GM18511 (cell line): ENCODE results near the gene IDE.
"Not testable (repeated sequence)": the region's sequence is repeated elsewhere in the genome, so short reads cannot be mapped to it uniquely, and the experiment has no call there.

ENCODE experiments used
- ATAC-seq: cut with Tn5 transposase; IDR thresholded peaks from one replicate; pipeline ENCODE4 v1.9.1; 2021; ENCODE audit warnings: mild to moderate bottlenecking, moderate library complexity; ENCODE audit not compliant: unreplicated experiment

The IDE gene

DNA sequence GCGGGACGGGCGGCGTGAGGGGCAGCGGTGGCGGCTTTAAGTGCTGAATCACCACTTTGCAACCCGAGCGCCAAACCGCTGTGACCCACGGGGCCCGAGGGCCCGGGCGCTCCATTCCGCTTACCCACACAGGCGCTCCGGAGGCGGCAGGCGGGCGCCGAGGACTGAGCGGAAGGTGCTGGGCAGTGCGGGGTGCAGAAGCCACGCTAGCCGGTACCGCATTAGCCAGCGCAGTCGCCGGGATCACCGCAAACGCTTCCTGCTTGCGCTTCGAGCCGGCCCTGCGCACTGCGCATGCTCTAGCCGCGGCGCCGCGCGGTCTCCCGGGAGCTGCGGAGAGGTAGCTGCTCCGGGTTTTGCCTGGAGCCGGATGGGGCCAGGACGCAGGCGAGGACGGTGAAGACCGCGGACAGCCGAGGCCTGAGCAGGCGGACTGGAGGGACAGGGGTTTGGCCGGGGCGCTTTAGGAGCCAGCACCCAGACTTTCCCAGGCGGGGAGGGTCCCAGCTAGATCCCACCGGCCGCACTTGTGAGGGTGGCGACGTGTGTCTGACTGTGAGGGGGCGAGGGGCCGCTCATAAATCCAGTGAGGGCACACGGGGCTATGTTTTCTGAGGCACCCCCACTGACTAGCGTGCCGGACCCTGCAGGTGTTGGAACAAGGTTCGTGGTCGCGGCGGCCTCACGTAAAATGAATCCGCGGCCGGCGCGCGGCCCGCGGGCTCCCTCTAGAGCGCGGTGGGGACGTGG is at the start of gene IDE:
Gene IDE, minus strand, starts transcription at position 296 of the 750 bp plus-strand sequence. Its CDS starts 74 bp downstream, at position 222.
- peak; percentile 80 for ATAC-seq

DNA sequence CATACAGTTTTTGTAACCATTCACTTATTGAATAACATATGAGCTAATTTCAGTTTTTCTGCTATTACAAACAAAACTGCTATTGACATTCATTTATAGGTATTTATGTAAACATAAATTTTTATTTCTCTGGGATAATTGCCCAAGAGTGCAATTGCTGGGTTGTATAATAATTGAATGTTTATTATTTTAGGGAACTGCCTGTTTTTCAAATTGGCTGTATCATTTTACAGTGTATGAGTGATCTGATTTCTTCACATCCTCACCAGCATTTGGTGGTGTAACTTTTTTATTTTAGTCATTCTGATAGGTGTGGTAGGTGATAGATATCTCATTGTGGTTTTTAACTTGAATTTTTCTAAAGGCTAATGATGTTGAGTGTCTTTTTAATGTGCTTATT is 45.5 kb upstream of the IDE start:
- no peak for ATAC-seq

DNA sequence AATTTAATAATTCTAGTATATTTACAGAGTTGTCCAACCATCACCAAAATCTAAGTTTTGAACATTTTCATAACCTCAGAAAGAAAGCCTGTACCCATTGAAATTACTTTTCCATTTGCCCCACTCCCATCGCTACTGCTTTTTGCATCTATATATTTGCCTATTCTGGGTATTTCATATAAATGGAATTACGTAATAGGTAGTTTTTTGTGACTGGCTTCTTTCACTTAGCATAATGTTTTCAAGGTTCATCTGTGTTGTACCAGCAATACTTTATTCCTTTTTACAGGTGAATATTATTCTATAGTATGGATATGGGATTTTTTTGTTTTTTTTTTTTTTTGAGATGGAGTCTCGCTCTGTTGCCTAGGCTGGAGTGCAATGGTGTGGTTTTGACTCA is 41.6 kb upstream of the IDE start:
- ATAC-seq = no peak

DNA sequence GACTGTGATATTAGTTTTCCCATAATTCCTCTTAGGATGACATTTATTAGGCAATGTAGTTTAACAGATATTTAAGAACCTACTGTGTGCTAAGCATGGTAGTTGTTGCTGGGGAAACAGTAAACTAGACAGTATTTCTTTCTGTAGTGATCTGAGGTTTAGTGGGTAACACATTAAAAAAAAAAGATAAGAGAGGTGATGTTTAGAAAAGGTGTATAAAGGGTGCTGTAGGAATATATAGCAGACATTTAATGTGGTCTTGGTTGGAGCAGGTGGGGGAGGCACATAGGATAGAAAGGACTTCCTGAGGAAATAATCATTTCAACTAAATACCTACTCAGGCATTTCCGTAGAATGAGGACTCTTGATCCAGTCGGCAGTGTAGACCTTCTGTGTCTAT is 30.9 kb upstream of the IDE start:
- ATAC-seq = no peak

DNA sequence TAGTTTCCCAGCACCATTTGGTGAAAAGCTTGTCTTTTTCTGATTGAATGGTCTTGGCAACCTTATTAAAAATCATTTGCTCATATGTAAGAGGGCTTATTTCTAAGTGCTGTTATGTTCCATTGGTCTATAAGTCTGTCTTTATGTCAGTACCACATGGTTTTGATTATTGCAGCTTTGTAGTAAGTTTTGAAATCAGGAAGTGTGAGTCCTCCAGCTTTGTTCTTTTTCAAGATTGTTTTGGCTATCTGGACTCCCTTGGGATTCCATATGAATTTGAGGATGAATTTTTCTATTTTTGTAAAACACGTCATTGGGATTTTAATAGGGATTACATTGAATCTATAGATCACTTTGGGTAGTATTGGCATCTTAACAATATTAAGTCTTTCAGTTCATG is 24.4 kb upstream of the IDE start:
- no peak for ATAC-seq

DNA sequence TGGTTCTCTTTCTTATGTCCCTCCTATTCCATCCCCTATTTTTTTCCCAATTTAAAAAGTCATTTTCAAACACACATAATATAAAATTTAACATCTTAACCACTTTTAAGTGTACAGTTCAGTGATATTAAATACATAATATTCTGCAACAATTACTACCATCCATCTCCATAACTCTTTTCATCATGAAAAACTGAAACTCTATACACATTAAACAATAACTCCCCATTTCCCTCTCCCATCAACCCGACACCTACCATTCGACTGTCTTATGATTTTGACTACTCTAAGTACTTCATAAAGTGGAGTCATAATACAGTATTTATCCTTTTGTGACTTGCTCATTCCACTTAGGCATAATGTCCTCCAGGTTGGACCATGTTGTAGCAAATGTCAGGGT is 21.6 kb upstream of the IDE start:
- ATAC-seq = no peak

DNA sequence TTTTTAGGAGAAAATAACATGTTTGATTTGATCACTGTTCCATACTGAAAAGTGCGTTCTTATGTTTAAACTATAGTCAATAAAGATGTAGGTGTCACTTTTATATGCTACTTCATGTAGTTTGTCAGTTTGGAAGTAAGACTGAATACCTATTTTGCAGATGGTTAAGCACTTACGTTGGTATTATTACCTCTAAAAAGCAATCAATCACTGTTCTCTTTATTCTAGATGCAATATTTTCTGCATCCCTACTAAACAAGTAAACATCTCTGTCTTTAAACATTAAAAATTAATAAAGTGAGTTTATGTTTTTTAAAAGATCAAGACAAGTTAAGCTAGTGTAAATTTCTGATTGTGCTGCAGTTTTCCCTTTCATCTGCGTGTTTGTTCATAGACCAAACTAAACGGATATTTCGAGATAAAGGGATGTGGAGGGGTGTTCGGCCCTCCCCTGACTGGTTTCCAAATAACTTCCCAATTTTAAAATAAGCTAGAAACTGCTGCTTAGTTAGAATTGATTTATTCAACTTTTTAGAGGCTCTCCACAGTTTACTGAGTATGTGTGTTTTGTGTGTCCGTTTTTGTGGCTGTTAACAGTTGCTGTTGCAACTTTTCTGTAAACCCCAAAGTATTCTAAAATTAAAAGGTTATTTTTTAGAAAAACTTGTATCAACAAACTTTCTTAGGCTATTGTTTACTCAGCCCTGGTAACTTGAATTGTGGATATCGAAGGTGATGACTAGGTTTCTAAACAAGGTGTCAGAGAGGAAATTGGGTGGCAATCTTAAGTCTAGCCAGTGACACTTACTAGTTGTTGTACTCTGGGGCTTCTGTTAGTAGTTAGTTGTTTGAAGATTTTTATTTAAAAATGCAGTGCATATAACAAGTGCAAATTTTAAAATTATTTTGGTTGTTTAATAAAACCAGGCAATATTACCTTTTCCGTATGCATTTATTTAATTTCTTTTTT is 20.0 kb upstream of the IDE start:
- no peak for ATAC-seq

DNA sequence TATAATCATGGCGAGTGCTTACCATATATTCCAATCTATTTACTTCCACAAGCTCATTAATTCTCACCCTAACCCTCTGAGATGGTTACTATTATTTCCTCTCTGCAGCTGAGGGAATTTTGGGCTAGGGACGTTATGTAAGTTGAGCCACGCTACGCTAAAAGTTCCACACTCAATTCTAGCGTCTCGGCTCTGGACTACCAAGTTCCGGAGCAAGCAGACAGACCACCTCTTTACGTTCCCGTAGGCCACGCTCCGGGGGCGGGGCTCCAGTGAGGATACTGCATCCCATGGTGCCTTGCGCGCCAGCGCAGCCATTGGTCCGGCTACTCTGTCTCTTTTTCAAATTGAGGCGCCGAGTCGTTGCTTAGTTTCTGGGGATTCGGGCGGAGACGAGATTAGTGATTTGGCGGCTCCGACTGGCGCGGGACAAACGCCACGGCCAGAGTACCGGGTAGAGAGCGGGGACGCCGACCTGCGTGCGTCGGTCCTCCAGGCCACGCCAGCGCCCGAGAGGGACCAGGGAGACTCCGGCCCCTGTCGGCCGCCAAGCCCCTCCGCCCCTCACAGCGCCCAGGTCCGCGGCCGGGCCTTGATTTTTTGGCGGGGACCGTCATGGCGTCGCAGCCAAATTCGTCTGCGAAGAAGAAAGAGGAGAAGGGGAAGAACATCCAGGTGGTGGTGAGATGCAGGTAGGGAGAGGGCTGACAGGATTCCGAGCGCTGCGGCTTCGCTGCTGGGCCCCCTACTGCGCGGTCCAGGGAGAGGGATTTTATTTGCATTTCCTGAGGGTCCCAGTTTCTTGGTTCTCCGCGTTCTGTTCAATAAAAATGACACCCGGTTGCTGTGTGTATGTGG is 19.1 kb upstream of the IDE start, which contains the start of gene KIF11:
Gene KIF11, plus strand, starts transcription at position 370 of the 858 bp plus-strand sequence. Its CDS starts 246 bp downstream, at position 616.
- ATAC-seq = peak; percentile 71

DNA sequence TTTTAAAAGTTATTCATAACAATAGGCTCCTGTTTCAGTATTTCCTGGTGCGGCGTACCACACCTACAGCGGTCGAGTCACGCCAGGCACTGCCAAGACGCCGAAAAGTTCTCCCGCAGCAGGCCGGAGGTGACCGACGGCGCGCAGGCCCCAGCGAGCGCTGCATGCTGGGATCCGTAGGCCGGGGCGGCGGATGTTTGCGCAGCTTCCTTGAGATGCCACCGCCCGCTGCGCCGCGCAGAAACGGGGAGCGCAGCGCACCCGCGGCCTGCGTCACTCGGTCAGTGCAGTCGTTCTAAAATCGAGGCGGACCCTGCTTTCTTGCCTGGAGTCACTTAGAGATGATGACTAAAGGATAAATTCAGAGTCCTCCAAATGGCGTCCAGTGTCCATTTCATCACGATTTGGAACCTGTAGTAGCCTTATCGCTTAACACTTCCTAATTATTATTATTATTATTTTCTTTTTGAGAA is 17.7 kb upstream of the IDE start:
- peak; percentile 76 for ATAC-seq

DNA sequence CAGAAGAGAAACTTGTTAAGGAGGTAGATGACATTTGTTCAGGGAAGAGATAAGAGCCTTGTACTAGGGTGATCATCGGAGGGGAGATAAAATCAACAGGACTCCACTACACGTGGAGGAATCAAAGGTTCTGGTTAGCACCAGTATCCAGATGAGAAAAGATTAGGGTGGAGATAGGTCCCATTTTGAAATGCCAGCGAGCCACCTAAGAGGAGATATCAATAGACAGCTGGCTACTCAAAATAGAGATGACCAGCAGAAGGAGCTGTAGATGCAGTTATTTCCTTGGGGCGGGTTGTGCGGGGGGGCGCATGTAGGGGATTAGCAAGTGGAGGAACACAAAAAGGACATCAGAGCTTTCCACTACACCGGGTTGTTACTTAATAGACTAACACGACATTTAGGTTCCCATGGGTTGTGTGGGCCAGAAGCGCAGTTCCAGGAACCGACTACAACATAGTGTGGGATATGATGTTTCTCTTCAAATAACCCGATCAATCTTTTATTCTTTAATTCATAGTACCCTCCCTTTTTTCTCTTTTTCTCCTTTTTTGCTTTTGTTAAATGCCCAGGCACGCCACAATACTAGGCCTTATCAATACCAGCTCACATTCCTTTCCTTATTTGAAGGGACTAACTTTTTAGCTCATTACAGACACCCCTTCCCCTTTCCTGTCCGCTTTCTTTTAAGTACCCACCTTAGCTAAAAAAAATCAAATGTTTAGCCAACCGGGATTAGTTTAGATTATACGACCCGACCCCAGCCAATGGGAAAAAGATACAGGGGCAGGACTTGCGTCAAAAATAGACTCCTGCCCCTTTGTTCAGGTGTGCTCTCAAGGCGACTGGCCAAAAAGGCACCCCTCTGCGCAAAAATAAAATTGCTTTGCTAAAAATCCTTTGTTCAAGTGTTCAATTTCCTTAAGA is 17.0 kb upstream of the IDE start:
- peak; percentile 12 for ATAC-seq

DNA sequence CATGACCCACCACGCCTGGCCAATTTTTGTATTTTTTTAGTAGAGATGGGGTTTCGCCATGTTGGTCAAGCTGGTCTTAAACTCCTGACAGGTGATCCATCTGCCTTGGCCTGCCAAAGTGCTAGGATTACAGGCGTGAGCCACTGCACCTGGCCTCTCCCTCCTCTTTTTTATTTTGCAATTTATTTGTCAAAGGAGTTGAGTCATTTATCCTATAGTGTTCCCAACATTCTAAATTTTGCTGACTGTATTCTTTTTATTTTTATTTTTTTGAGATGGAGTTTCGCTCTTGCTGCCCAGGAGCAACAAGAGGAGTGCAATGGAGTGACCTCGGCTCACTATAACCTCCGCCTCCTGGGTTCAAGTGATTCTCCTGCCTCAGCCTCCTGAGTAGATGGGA is 8.5 kb upstream of the IDE start:
- not testable (repeated sequence) for ATAC-seq

DNA sequence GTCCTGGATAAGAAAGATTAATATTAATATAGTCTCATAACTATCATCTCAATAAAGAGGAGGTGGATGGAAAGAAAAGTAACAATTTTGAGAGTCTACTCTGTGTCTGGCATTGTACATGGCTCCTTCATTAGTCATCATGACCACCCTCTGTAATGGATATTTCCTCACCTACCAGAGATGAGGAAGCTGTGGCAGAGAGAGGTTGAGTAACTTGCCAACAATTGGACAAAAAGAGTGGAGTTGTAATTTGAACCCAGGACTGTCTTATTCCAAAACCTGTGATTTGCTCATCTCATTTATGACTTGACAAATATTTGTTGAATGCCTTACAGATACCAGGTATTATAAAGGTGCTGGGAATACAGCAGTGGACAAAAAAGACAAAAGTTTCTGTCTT is 2.1 kb upstream of the IDE start:
- no peak for ATAC-seq

DNA sequence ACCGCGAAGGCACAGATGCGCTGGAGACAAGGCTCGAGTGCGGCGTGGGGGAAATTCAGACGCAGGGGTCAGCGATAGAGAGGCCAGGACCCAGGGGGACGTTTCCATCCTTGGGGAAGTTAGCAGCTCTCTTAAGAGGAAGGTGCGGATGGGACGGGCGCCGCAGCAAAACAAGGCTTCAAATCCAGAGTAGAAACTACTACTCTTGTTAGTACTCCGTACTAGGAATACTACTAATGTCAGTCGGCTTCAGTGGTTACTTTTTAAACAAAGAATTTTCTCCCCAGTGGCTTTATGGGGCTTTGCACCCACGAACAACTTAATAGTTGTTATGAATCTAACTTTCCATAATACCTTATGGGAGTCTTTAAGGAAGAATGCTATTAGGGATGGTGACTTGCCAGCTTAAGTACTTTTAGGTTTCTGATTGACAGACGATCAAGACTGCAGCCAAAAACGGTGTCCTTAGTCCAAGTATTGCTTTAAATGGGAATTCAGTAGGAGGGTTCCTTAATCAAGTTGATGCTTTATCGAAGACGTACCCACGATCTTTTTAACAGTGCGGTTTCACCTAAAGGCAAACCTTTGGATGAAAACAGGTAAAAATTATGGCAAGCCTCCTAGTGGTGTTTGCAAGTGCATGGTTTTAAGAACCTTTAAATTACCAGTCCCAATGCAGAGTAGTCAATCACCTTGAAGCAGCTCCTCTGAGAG is 812 bp upstream of the IDE start:
- peak; percentile 28 for ATAC-seq

DNA sequence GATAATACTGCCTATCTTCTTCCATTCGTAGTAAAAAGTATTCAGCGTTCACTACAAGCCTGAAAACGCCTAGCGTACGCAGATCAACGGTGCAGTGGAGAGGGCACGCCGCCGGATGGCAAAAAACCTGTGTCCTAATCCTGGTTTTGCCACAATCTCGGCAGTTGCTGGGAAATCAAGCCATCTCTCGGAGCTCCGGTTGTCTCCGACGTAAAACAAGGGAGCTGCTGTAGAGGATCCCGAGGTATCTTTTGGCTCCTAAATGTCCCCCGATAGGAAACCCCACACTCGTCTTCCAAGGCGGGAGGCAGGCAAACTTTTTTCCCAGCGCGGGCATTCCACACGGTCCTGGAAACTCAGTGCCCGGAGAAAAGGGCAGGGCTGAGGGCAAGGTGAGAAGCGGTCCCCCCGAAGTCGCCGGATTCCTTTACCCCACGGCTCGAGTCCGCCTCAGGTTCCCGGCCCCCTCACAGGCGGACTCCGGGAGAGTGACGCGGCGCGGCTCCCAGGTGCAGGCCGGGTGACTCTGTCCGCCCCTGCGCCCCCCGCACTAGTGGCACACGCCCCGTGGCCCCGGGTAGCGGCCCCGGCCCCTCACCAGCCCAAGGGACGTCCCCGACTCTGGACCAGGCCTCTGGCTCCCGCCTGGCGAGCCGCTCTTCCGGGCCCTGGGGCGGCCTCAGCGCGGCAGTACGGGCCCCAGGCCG is 649 bp downstream of the IDE start:
- ATAC-seq = no peak

DNA sequence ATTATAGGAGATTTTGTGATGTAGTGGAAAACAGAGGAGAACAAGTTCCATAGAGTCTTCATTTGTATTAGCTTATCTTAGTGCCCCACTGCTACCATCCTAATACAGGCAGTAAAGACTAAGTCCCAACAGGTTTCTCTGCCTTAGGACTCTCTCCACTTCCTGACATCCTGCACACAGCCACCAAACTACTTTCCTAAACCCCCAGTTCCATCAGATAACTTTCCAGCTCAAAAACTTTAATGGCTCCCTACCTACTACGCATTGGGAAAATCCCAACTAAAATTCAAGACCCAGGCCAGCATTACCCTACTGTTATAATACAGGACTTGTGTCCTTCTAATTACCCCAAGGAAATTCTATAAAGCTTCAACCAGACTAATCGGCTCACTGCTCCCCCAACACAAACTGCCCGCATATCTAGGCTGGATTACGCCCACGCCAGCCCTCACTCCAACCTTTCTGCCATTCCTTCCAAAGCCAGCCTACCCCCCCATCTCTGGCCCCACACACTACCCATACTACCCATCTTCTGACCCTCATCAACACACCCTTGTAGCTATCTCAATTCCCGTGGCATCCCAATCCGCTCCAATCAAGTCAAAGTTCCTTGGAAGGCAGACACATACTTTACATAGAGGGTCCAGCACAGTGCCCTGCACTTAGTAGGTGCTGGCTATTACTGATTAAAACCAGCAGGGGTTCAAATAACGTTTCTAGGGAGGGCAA is 1.4 kb downstream of the IDE start:
- ATAC-seq = no peak

DNA sequence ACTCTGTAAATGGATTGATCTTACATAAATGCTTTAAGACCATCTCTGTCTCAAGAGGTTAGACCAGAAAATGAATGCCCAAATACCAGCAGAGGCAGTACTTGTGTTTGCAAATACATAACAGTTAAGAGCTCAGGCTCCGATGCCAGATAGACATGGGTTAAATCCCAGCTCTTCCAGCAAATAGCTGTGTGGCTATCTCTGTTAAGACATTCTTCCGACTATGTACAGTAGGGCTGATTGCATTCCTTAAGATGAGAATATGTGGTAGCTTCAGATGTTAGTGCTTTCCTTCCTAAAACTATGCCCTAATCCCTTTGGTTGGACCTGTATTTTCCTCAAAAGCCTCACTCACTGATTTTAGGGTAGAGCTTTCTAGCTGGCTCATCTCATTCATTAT is 2.2 kb downstream of the IDE start:
- no peak for ATAC-seq

DNA sequence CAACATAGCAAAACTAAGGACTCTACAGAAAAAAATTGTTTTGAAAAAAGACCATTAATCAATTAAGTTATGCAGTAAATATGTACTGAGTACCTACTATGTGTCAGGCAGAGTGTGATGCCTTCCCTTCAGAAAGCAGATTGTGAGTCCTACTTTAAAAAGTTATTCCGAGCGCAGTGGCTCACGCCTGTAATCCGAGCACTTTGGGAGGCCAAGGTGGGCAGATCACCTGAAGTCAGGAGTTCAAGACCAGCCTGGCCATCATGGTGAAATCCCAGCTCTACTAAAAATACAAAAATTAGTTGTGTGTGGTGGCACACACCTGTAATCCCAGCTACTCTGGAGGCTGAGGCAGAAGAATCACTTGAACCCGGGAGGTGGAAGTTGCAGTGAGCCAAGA is 4.2 kb downstream of the IDE start:
- not testable (repeated sequence) for ATAC-seq

DNA sequence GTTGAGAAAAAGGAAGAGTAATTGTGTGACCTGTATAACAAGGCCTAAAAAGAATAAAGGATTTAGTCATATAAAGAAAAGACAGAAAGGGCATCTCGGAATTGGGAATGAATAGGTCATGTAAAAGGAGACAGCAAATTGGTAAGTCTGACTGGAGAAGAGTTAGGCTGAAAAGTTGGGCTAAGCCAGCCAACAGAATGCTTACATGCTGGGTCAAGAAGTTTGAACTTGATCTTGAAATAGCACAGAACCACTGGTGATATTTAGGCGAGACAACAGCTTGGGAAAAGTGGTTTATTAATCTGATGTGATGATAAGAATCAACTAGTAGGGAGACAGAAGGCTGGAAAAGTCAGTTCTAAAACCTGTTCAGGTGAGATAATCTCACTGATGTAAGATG is 4.8 kb downstream of the IDE start:
- ATAC-seq = no peak
